ENCODE data around the gene STAG1.

- TF ChIP-seq CTCF (IDR thresholded peaks at IDR 0.05; ENCODE audit: insufficient read depth, low read depth, low read length), result no peak
- no peak for TF ChIP-seq EZH2 (IDR thresholded peaks at IDR 0.05; ENCODE audit: insufficient read depth, low read length)
Observed at GRCh38 chr3:136396916-136397315, 355.3 kb downstream of the STAG1 start.

Data from astrocyte (in vitro differentiated cells and primary cell).